22Rv1 (cell line): ENCODE measurements around the gene MRPL27.

Experiments
- H3K27ac ChIP-seq: fragments of 450-650 bp; 2 replicates; pipeline ENCODE4 v1.5.1; 2017
- CTCF ChIP-seq: fragments of 450-650 bp; IDR thresholded peaks from 2 replicates; pipeline ENCODE4 v1.5.1; 2017; ENCODE audit warnings: mild to moderate bottlenecking
- ZFX ChIP-seq: fragments of 450-650 bp; IDR thresholded peaks from 2 replicates; pipeline ENCODE4 v1.6.1; 2017; ENCODE audit warnings: antibody characterized with exemption, borderline replicate concordance

Gene MRPL27

GRCh38 chr17:50318501-50319285 is 54.3 kb downstream of the MRPL27 start:
- no peak for TF ChIP-seq ZFX
- no peak for TF ChIP-seq CTCF

More at GRCh38 chr17:50318501-50319285, 54.3 kb downstream of the MRPL27 start:
- no peak overlapping the region for H3K27ac ChIP-seq
